Measurements from ENCODE around the gene SRGAP3.
A peak's percentile ranks its signal among the peaks of the same experiment; 100 is the strongest.

The SRGAP3 gene

DNA sequence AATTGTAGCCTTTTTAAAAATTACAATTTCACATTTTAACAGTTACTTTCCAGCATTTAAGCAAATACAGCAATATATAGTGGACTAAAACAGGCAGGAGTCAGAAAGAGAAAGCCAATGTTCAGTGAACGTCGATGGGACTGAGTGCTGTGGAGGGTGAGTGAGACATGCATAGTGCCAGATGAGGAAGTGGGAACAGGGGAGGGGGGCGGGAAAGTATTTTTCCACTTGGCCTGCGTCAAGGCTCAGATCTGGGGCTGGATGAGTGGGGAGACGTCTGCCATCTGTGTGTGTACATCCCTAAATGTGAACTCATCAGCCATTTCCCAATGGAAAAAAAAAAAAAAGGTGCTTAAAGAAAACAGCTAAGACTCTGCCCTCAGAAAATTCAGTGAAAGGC is 266.9 kb downstream of the SRGAP3 start:
- DNase-seq: no peak

DNA sequence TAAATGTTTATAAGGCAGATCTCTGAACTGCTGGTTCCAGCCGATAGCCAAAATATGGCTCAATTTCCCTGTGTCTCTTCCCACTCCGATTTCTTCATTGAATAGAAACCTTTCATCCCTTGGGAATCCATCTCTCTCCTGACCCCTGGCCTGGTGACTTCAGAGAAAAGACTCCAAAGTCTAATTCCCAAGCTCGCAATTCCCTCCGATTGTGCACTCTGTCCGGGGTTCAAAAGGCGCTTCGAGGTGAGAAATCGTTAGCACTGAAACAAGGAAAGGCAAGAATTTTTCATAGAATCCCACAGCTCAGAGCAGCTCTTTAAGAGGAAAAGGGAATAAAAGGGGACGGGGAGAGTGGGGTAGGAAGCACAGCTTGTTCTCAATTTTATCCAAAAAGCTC is 267.7 kb downstream of the SRGAP3 start:
- no peak for DNase-seq

DNA sequence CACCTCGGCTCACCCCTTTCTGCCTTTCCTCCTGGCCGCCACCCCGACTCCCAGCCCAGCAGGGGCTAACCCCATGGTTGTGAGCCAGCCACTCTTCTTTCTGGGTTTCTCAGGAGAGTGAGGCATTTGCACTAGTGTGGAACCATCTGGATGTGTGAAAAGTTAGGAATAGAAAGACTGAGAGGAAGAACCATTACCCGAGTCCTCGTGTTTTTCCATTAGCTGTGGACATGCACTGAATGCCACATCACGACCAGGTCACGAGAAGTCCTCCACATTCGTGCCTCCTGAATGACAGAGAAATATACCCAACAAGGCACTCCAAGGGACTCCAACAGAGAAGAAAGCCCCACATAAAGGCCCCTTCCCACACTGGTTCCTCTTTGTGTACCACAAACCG is 268.1 kb downstream of the SRGAP3 start:
- no peak for DNase-seq

DNA sequence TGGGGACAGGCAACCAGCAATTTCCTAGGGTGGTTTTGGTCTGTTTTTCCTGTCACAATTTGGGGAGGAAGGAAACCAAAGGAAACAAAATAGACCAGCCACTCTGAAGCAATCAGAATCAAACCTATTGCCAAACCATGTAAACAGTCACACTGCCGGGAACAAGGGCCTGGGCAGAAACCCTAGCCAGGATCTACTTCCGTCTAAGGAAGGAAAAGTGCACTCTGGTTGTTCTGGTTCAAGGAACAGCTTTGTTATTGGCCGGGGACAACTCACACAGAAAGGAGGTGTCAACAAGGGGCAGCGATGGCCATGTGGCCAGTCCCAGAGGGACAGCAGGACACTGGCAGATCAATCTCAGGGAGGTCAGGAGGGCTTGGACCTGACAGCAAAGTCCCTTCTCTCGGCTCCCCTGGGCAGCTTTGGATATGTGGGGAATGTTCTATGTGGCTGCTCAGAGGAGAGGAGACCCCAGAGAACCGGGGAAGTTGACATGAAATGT is 268.6 kb downstream of the SRGAP3 start:
- no peak for DNase-seq

DNA sequence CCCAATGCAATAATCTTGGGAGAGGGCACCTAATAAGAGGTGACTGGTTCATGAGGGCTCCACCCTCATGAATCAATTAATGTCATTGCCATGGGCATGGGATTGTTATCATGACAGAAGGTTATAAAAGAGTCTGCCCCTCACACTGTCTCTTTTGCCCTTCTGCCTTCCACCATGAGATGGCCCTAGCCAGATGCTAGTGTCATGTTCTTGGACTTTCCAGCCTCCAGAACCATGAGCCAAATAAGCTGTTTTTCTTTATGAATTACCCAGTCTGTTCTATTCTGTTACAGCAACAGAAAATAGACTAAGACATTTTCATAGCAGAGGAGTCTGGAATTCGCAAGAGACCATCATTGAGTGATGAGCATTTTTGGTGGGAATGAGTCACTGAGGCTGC is 270.2 kb downstream of the SRGAP3 start:
- DNase-seq: no peak

DNA sequence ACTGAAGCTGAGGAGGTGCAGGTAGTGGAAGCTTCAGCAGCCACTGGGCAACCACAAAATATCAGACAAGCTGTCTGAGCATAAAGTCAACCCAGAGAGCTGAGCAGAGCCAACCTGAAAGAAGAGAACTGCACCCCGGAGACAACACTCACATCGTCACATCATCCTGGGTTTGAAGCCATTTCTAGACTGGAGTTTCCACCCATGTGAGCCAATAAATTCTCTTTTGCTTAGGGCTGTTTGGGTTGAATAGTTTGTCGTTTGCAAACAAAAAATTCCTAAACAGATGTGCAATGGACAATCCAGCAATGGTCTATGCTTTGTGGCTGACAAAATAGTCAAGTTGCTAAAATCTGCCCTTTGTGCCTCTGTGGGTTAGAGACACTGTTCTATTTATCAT is 270.9 kb downstream of the SRGAP3 start:
- no peak for DNase-seq

DNA sequence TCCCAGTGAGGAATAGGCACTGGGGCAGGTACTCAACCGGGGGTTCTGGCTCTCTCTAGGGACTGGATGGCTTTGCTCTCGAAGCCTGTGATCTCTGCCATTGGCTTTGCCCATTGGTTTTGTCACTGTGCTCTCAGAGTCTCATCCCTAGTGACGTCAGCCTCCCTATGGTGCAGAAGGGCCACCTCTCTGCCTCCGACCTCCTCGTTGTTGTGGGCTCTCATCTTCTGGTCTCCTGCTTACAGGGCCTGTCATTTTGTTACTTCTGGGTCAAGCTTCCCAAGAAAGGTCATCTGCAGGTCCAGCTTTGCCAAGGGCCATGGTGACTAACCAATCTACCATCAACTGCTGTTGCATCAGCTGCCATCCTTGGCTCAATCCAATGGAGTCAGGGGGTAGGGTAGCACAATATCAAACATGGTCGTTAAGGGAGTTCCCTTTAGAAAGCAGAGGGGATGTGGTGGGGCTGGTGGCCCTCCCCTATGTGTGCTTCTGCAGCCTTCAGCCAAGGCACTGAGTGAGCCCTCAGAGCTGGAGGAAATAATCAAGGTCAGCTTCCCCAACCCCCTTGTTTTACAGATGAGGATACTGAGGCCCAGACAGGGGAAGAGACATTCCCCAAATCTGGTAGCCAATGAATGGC is 272.8 kb downstream of the SRGAP3 start:
- DNase-seq: no peak

DNA sequence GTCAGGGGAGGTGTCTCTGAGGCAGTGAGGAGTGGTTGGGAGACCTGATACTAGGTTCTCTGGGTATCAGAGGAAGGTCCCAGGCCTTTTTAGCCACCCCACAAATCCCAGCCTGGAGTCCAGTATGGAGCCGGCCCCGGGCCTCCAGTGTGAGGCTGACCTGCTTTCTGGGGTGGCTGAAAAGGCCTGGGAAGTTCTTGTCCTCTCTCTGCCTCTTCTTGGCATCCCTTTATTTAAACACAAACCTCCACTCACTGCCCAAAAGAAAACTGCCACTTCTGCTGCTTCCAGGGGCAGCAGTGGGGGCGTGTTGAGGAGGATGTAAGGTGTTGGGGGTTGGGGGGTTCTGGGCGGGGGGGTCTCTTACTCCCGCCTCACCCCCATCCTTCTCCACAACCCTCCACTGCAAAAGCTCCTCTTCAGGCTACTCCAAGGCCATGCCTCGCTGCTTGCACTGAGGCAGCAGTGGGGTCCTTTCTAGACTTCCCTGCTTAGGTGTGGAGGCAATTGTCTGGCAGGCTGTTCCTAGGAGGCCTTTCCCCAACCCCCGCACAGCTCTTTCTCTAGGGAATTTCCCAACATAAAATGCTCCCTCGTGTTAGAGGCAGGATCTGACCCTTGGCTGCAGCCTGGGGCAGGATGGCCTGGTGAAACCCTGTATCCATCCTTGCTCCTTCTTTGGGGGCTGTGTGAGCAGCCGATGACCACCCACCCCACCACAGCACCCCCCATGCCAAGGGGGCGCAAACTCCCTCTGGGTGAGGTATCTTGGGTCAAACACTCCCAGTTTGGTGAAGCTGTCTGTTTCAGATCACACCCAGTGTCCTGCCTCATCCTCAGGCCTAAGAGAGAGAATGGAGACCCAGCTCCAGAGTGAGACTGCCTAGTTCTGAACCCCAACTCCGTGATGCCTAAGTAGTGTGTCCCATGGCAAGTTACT is 274.1 kb downstream of the SRGAP3 start:
- DNase-seq: no peak

DNA sequence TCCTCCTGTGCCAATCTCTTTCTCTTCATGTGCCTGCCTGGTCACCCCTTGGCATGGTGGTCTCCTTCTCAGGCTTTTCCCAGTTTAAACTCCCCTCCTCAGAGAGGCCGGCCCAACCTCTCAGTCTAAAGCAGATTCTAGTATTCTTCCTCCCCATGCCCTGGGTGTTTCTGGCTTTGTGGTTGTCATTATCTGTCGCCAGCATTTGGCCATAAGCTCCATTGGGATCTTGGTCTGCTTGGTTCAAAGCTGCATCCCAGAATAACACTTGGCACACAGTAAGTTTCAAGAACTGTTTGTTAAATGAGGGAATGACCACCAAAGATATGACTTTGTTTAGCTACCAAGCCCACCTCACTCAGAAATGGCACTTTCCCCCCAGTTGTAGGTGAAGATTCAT is 275.0 kb downstream of the SRGAP3 start:
- DNase-seq: no peak

DNA sequence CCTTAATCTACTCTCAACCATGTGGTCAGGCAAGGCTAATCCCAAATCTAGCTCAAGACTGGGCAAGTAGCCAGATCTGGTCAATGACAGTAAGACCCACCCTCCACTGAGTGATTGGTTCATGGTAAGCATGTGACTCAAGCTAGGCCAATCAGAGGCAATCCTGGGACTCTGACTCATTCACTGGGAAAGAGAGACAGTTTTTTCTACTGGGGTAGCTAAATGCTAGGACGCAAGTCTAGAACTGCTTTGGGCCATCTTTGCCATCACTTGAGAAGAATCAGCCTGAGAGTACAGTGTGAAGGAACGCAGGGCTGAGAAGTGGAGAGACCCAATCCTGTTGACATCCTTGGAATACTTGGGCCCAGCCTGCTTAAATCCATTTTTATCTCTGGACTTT is 276.8 kb downstream of the SRGAP3 start:
- DNase-seq: no peak

DNA sequence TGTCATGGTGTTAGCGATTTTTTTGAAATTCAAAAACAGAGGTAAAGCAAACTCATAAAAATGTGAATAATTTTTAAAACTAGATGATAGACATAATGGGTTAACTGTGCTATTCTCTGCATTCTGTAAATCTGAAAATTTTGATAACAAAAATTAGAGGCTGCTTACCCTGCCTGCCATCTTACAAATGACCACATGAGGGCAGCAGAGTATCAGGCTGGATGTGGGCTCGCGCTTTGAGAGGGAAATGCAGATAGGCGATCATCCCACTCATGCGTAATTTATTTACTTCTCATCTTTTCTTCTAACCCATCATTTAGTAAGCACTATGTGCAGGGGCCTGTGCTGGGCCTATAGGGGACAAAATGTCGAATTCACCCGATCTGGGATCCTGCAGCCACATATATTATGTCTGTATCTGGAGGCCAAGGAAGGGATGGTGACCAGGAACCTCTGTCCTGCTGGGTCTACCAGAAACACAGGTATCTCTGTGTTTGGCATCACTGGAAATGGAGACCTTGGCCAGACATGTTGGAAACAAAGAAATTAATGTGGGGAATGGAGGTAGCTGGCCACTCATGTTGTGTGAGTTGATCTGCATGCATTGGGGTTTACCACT is 278.4 kb downstream of the SRGAP3 start:
- peak; percentile 25 to 72 (median 59) for DNase-seq

DNA sequence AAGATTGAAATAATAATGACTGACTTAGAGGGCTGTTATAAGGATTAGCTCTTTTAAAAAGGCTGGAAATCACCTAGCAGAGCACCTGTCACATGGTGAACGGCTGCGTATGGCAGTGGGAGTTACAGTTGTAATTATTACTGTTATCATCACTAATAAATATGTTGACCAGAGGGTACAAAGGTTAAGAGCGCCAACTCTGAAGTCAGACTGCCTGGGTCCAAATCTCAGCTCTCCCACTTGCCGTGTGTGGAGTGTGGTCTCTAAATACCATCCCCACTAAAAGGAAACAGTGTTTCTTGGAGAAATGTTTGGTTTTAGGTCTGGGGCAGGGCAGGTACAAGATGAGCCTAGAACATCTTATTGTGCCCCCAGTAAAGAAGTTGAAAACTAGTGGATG is 280.2 kb downstream of the SRGAP3 start:
- no peak for DNase-seq

DNA sequence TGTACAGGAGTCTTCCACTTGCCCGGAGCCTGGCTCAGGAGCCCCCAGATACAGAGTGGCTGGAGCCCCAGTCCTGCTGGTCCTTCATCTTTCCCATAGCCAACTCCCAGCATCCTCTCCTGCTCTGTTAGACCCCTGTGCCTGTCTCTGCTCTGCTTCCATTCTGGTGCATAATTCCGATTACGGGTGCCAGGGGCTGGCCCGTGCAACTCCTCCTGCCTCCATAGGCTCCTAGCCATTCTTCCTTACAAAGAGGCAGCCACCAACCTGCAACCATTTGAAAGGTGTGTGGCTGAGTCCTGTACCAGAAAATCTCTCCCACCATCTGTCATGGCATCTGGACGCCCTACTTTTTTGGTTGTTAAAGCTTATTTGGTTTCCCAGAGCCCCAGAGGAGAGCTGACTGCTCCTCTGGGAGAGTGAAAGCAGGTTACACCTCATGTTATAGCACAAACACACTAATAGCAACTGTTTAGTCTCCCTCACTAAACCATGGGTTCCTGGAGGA is 281.0 kb downstream of the SRGAP3 start:
- no peak for DNase-seq

DNA sequence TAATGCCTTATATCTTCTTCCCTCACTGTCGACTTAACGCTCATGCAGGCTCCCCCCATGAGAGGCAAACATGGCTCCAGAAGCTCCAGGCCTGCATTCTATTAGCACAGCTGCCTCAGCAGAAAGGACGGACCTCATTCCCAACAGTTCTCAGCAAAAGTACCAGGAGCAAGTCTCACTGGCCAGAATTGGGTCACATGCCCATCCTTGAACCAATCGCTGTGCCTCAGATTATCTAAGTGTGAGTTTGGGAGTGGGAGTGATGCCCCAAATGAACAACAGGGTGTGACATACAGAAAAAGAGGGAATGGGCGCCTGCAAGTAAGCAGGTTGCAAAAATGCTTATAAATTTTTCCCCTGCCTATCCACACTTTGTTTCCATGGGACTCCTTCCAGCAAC is 281.9 kb downstream of the SRGAP3 start:
- DNase-seq: no peak

DNA sequence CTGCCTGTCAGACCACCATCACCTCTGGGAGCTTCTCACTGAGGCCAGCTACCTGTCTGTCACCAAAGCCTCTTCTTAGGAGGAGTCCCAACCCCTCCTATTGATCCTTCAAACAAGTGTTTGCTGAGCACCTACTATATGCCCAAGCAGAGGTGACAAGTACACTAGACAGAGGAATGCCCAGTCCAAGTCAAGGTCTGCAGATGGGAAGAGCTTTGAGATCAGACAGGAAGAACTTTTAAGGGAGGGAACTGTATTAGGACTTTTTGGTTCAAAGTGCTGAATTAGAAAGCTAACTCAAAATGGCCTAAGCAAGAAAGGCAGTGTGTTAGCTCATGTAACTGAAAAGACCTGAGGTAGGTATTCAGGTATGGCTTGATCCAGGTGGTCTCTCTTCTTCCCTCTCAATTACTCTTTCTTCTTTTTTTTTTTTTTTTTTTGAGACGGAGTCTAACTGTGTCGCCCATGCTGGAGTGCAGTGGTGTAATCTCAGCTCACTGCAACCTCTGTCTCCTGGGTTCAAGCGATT is 282.6 kb downstream of the SRGAP3 start:
- no peak for DNase-seq

DNA sequence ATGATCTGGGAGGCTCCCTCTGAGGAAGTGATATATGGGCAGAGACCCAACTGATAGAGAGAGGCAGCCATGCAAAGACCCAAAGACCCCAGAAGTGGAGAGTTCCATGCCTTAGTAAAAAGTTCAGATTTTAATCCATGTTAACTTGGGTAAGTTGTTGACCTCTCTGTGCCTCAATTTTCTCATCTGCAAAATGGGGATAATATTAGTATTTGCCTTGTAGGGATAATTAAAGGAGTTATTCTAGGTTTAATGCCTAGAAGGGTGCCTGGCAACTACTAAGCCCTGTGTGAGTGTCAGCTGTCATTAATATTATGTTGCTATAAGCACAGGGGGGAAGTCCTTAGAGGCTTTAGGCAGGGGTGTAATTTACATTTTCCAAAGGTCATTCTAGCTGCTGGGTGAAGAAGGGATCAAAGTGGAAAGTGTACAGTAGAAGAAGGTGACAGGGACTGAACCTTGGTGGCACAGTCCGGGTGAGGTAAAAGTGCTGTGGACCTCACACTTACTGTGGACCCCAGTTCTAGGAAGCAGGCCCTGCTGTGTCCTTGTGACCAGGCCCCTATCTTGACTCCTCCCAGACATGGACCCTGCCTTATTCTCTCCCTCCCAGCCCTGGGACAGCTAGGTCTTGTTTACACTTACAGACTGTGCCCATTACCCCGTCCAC is 283.2 kb downstream of the SRGAP3 start:
- no peak for DNase-seq

DNA sequence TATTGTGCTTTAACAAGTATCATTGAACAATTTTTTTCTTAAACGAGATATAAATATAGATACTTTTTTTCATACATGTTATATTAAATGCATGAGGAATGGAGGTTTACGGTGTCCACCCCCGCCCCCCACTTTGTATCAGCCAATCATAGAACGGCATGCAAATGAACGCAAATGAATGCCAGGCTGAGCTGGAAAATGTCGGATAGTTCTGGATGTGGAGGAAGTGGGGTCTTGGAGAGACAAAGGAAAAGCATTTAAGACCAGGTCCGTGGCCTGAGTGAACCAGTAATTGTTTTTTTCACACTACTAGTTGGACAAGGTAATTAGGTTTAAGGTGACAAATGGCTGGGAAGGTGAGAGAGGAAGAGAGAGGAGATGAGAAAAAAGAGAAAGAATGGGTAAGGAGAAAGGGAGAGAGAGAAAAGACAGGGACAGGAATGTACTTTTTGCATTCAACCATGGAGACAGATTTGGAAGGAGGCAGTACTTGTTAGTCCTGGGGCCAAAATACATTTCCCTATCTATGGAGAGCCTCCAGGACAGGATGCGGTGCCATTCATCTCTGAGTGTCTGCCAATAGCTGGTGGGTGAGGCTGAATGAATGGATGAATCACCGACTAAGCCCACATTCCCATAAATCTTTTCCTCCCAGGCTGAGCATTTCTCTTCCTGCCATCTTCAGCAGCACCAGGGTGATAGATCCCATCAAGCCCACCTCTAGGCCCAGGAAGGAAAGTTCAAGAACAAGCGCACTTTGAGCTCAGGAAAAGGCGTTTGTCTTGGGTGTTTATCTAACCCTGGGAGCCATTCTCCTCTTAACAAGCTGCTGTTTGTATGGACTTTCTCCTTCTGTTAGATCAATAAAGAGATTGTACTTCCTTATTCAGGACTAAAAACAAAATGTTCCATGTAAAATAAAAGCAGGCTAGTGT is 284.7 kb downstream of the SRGAP3 start:
- no peak for DNase-seq

DNA sequence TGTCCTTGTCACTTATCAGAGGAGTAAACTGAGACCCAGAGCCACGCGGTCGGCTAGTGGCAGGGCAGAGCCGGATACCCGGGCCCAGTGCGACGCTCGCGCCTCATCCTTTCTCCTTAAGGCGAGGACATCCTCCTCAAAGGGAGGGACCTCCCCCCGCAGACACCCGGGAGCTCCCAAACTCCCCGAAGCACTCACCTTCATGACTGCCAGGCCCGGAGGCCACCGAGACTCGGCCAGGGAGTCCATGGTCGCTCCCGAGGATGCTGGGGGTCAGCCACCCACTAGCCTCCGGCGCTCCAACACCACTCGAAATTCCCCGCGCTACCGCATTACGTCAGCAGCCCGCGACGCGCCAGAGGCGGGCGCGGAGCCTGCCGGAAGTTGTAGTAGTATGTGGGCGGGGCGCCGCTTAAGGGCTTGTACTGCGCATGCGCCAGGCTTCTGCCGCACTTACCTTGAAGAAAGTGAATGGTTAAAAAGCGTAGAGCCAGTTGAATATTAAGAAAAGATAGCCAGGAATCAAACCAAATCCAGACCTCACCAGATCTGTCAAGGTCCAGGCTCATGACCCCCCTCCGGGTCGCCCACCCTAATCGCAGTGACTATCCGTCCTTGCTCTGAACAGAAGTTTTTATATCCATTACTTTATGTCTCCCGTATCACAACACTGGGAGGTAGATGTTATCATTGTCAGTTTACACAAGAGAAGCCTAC is 286.2 kb downstream of the SRGAP3 start, which contains the start of gene RAD18:
RAD18 (minus strand) TSS at position 336 of the 717 bp plus-strand sequence; CDS start at position 249, 87 bp downstream.
- DNase-seq: peak; percentile 83 to 93 (median 86)

DNA sequence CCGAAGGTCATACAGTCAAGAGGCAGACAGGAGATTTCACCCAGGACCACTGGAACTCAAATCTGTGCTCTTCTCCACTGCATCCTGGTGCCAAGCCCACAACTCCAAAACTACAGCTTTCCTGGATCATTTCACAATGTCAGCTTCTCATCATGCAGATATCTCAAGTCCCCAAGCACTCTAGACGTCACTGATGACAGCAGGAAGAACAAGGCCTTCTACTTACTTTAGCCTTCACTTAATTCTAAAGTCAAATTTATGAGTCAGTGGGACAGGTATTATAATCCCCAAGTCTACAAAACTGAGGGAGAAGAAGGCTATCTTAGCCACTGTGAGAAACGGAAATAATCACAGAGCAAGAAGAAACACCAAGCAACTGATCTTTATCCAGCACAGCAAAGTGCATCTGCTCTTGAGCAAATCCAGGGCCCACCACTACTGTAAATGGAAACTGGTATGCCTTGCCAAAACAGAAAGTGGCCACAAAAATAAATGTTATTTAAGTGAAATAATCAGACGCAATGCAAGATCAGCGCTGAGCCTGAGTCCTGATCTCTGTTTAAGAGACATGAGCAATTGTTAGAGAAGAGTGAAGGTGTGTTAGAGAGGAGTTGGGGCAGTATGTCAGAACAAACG is 287.1 kb downstream of the SRGAP3 start:
- DNase-seq: no peak

DNA sequence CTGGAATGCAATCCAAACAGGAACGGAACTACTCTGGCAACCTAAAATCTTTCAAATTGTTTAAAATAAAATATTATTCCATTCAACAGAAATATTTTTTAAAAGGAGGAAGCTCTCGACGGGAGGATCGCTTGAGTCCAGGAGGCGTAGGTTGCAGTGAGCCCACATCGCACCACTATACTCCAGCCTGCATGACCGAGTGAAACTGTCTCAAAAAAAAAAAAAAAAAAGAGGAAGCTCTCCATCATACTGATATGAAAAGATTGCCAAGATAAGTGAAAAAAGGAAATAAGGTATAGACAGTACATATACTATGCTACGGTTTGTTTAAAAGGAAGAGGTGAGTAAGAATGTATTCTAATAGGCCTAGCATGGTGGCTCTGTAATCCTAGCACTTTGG is 289.8 kb downstream of the SRGAP3 start:
- DNase-seq: no peak

All from T-helper 1 cell (primary cell).